HG03280 (cell line): ENCODE results near the gene L3MBTL4.
"Not testable (repeated sequence)": the region's sequence is repeated elsewhere in the genome, so short reads cannot be mapped to it uniquely, and the experiment has no call there.

Experiments used
- ATAC-seq: cut with Tn5 transposase; IDR thresholded peaks from one replicate; pipeline ENCODE4 v1.9.1; 2021; ENCODE audit warnings: mild to moderate bottlenecking, moderate library complexity; ENCODE audit not compliant: unreplicated experiment

L3MBTL4 gene

DNA sequence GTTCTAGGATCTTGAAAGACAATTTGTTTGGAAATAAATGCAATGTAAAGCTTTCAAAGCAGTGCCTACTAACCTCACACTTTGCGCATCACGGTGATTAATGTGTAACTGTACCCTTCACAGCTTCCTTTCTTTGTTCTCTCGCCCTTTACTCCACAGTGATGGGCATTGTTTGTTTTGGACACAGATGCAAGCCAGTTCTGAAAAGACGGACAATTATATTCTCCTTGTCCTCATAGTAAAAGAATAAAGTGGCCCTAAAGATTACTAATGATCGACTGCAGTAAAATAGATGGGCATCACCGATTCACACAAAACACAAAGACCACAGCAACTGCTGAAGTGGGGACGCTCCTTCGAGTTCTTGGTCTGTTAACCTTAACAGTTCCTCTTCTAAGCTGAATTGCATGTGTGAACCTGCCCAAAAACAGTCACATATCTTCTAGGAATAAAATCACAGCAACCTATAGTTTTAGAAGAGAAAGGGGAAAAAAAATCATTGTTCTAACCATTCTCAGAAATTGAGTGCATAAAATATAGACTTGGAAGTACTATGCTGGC is 7.7 kb downstream of the L3MBTL4 start:
- no peak for ATAC-seq

DNA sequence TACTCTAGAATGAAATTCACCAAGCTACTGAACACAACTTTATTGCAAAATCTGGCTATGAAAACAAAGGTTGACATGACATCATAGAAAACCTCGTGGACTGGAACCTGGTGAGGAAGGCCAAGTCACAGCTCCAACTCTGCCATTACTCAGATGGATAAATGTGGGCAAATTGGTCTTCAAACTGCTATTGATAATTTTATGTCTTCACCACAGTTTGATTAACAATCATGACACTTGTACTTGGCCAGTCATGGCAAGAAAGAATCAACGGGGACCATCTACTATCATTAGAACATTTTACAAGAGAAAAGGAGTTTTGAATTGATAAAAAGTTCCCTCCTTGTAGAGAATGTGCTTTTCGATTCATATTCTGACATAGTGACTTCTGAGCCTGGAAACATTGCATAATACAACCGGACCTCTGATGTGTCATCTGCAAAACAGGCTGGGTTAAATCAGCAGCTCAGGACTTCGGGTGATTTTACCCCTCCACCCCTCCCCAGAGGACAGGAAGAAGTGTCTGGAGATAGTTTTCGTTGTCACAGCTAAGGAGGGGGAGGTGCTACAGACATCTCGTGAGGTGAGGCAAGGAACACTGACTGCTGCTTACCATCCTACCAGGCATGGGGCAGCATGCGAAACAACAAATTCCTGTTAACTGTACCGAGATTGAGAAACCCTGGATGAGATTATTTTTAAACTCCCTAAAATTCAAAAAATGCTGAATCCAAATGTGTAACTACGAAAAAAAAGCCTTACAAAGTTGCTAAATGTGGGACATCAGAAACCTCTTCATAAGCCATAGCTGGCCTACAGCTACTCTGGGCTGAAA is 8.4 kb downstream of the L3MBTL4 start:
- ATAC-seq: no peak

GRCh38 chr18:6405237-6406074 is 9.3 kb downstream of the L3MBTL4 start:
- ATAC-seq: no peak

GRCh38 chr18:6404834-6405233 is 9.9 kb downstream of the L3MBTL4 start:
- no peak for ATAC-seq

- no peak for ATAC-seq
Measured at GRCh38 chr18:6401687-6402086, 13.0 kb downstream of the L3MBTL4 start.

- ATAC-seq: no peak
Measured at GRCh38 chr18:6399776-6400175, 14.9 kb downstream of the L3MBTL4 start.

DNA sequence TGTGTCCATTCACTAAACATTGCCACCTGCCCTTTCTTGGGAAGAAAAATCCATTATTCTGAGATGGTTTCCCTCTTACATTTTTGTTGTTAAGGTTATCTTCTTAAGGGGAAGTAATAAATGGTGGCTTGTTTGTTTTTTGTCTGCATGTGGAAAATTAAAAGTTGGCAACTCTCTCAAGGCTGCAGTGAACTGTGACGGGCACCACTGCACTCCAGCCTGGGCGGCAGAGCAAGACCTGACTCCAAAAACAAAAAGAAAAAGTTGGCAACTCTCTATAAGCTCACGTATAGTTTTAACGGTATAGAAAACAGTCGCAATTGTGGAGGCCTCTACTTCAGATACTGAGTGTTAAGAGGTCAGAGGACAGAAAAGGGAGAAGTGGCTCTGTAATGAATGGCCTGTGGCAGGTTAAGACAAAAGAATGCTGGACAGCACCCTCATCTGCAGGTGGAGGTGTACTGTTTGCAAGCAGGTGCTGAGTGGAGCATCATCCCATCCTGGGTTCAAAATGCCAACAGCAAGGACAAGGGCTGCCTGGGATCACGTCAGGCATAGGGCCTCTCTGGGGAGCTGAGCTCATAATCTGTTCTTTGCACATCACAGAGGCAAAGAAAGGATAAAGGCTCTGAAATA is 16.7 kb downstream of the L3MBTL4 start:
- no peak for ATAC-seq

DNA sequence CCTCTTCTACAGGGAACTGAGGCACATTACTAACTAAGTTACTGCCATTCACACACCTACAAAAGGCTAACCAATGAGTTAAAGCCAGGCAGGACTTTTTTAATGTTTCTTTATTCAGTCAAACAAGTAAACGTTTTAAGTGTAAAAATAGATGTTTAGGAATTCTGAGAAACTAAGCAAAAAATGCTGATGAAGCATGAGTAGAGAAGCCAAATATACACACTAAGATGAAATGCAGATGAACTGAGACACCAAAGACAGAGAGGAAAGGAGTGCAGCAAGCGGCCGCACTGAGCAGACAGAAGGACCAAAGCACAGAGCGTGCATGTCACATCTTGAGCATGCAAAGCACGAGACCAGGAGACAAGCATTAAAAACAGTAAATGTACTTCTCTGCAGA is 17.9 kb downstream of the L3MBTL4 start:
- ATAC-seq: no peak

DNA sequence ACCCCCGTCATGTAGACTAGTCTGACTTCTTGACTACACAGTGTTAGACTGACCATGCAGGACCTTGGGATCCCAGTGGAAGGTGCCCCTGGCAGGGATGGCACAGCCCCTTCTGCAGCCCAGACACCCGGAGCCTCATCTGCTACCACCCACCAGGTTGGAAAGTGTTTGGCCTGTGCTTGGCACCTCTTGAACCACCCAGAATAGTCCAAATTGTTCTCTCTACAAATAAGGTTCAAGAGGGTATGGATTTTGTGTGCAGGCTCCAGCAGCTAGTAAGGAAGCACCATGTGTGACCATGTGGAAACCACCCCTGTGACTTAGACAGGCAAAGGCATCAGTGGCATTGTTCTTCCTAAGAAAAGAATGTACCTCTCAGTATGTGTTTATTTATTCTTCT is 18.4 kb downstream of the L3MBTL4 start:
- ATAC-seq: no peak

DNA sequence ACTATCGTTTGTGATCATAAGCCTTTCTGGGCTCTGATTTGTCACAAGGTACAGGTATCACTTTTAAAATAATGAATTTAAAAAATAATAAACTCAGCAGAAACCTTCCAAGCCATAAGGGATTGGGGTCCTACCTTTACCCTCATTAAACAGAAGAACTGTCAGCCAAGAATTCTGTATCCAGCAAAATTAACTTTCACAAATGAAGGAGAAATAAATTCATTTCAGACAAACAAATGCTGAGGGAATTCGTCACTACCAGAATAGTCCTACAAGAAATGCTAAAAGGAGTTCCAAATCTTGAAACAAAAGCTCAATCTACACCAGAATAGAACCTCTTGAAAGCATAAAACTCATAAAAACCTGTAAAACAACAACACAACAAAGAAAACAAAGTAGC is 25.7 kb downstream of the L3MBTL4 start:
- no peak for ATAC-seq

DNA sequence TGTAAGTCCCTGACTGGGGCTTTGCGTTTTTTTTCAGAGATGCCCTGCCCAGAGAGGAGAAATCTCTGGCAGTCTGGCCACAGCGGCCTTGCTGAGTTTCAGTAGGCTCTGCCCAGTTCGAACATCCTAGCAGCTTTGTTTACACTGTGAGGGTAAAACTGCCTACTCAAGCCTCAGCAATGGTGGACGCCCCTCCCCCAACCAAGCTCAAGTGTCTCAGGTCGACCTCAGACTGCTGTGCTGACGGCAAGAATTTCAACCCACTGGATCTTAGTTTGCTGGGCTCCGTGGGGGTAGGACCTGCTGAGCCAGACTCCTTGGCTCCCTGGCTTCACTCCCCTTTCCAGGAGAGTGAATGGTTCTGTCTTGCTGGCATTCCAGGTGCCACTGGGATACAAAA is 31.7 kb downstream of the L3MBTL4 start:
- no peak for ATAC-seq

GRCh38 chr18:6377473-6377872 is 37.2 kb downstream of the L3MBTL4 start:
- ATAC-seq: not testable (repeated sequence)

- ATAC-seq: no peak
Measured at GRCh38 chr18:6376433-6377229, 38.1 kb downstream of the L3MBTL4 start.

DNA sequence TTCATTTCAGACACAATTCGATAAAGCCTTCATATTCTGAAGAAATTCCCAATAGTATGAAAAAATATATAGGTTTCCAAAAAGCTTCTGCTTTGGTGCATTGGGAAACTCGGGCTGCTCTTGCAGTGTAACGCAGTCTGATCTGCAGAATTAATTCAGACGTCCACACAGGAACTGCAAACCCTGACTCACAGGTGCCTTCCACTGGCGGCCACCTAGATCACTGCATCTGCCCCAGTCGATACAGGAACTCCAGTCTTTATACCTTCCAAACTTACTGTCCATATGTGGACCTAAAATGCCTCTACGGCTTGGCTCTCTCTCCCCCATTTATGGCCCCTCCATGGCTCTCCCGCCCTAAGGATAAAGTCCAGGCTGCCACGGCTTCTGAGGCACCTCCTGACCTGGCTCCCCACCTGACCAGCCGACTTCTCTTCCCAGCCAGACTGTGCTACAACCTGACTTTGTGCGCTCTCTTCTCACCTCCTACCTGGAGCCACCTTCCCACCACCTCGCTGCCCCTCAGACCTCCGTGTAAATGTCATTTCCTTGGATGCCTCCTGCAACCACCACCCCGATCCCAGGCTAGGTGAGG is 39.7 kb downstream of the L3MBTL4 start:
- no peak for ATAC-seq

DNA sequence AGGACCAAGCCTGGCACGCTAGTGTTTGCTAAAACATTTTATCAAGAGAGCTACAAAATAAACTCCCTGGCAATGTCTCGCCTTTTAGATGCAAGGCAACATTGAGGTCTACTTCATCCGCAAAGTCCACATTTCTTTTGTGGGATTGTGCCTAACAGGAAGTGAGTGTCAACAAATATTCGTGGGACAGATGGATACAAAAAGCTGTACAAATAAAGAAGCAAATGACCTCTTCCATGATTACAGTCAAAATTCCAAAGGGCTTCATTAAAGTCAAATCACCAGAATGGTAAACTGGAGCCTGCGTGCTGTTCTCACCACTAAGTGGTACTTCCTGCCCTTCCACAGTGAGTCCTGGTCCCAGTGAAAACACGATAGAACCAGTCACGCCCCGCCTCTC is 40.4 kb downstream of the L3MBTL4 start:
- no peak for ATAC-seq

DNA sequence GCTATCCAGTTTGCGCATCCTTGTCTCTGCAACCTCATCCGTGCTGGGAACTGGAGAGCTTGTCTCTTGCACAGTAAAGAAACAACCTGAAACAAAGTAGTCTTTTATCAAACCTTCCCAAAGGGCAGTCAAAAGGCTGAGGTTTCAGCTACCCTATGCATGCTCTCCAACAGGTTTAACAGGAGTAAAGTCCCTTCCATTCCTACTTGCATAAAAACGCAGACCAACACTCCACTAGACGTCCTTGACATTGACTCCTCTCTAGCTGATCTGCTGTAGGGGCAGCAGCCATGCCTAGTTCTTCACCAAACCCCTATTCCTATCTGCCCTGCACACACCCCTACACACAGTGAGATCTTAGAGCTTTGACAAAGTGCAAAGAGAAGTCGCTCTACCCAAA is 41.5 kb downstream of the L3MBTL4 start:
- no peak for ATAC-seq

GRCh38 chr18:6370886-6371635 is 43.6 kb downstream of the L3MBTL4 start:
- no peak for ATAC-seq

DNA sequence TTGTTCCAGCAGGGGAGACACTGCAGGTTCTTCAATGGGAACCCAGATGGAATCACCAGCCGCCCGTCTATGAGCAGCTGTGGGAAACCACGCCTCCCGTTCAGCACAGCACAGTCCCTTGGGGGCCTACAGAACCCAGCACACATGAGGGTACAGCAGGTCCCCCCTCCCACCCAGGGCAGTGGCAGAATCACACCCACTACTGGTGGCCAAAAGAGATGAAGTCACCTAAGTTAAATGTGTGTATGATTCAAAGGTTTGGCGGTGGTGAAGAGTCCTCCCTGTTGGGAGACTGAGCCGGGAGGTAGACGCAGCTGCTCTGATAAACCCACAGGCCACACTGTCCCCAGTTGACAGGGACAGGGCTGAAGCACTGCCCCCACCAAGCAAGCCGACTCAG is 44.3 kb downstream of the L3MBTL4 start:
- no peak for ATAC-seq

GRCh38 chr18:6368017-6368416 is 46.7 kb downstream of the L3MBTL4 start:
- no peak for ATAC-seq
